HepG2 (cell line): ENCODE results near the gene DPH7. TPM values are rescaled to one million over a fixed set of nuclear protein-coding genes. Genes with fewer than 3 reads are reported as not detected.

Source experiments
- polyA plus RNA-seq, 8 experiments: library from polyadenylated mRNA; depleted of rRNA in 3 of 8; stranded (reverse) in 7 of 8; unstranded in 1 of 8; fragments of >200 nt; fragmentation: Illumina TruSeq in 4 of 8; extraction: Trizol in 4 of 8; gene quantifications; 2 replicates each; pipeline versions ENCODE4 v1.2.1 to v1.2.3, GENCODE V29; 2011 to 2016; ENCODE audit warnings: low read depth in 4 of 8, missing spikeins in 1 of 8, mixed read lengths in 1 of 8; ENCODE audit not compliant: insufficient read depth in 1 of 8
- total RNA-seq, 5 experiments: library from RNA; depleted of rRNA; stranded (reverse); fragments of >200 nt; fragmentation: Illumina TruSeq; extraction: Trizol; gene quantifications; 2 replicates each; pipeline ENCODE4 v1.2.3, GENCODE V29; 2016; ENCODE audit warnings: low read depth in 1 of 5

The DPH7 gene
- total and polyA plus RNA-seq, 2 of the 13 experiments (the other 11 are each of a cell fraction or from before 2014, with no cell fraction given), result 27.6 to 31.6 TPM

Other genes starting within 250 kb of the DPH7 start
- gene EXD3, start 155.8 kb downstream of the DPH7 start, total RNA-seq (2016; rRNA removed; fragmentation: Illumina TruSeq; extraction: Trizol), result 1.3 and 2.7 TPM in 2 replicates
- gene EXD3, start 155.8 kb downstream of the DPH7 start, polyA plus RNA-seq (2011; rRNA removed), result 4.8 and 9.1 TPM in 2 replicates
- gene NOXA1, start 155.5 kb downstream of the DPH7 start, total RNA-seq (2016; rRNA removed; fragmentation: Illumina TruSeq; extraction: Trizol), result 0.63 and 1.2 TPM in 2 replicates
- gene NOXA1, start 155.5 kb downstream of the DPH7 start, polyA plus RNA-seq (2011; rRNA removed), result 0.78 and 2.1 TPM in 2 replicates
- gene ENTPD8, start 137.6 kb downstream of the DPH7 start, total RNA-seq (2016; rRNA removed; fragmentation: Illumina TruSeq; extraction: Trizol), result 0.21 and 0.44 TPM in 2 replicates
- gene ENTPD8, start 137.6 kb downstream of the DPH7 start, polyA plus RNA-seq (2011; rRNA removed), result 0.26 and 0.38 TPM in 2 replicates
- 38.3 and 44.3 TPM in 2 replicates for gene NSMF, start 119.6 kb downstream of the DPH7 start, total RNA-seq (2016; rRNA removed; fragmentation: Illumina TruSeq; extraction: Trizol)
- gene NSMF, start 119.6 kb downstream of the DPH7 start, polyA plus RNA-seq (2011; rRNA removed), result 183 and 271 TPM in 2 replicates
- gene PNPLA7, start 28.5 kb downstream of the DPH7 start, total RNA-seq (2016; rRNA removed; fragmentation: Illumina TruSeq; extraction: Trizol), result 0.21 and 0.42 TPM in 2 replicates
- gene PNPLA7, start 28.5 kb downstream of the DPH7 start, polyA plus RNA-seq (2011; rRNA removed), result 1.5 and 1.9 TPM in 2 replicates
- 48.9 and 54.0 TPM in 2 replicates for gene MRPL41, start 27.0 kb downstream of the DPH7 start, total RNA-seq (2016; rRNA removed; fragmentation: Illumina TruSeq; extraction: Trizol)
- 20.9 and 23.4 TPM in 2 replicates for gene MRPL41, start 27.0 kb downstream of the DPH7 start, polyA plus RNA-seq (2011; rRNA removed)
- gene ZMYND19, start 11.6 kb upstream of the DPH7 start, total RNA-seq (2016; rRNA removed; fragmentation: Illumina TruSeq; extraction: Trizol), result 29.6 and 38.7 TPM in 2 replicates
- 21.3 and 21.8 TPM in 2 replicates for gene ZMYND19, start 11.6 kb upstream of the DPH7 start, polyA plus RNA-seq (2011; rRNA removed)
- 13.4 and 21.7 TPM in 2 replicates for gene ARRDC1, start 26.8 kb upstream of the DPH7 start, total RNA-seq (2016; rRNA removed; fragmentation: Illumina TruSeq; extraction: Trizol)
- 44.4 and 50.9 TPM in 2 replicates for gene ARRDC1, start 26.8 kb upstream of the DPH7 start, polyA plus RNA-seq (2011; rRNA removed)
- 19.2 and 23.0 TPM in 2 replicates for gene EHMT1, start 40.1 kb upstream of the DPH7 start, total RNA-seq (2016; rRNA removed; fragmentation: Illumina TruSeq; extraction: Trizol)
- 27.1 and 32.7 TPM in 2 replicates for gene EHMT1, start 40.1 kb upstream of the DPH7 start, polyA plus RNA-seq (2011; rRNA removed)